H1 (cell line): Measurements from ENCODE around the gene COMMD6. TPM values are rescaled to one million over a fixed set of nuclear protein-coding genes. Genes with fewer than 3 reads are reported as not detected.
A peak's percentile ranks its signal among the peaks of the same experiment; 100 is the strongest.

Experiments
- CTCF ChIA-PET: fragments of 300-600 bp; sonication (Branson Sonifier 250); formaldehyde crosslinking; loops from one replicate; lab custom pipeline; 2021; ENCODE audit not compliant: partially characterized antibody; lab: Charles Lee
- POLR2A ChIA-PET: fragments of 300-600 bp; sonication (Branson Sonifier 250); formaldehyde crosslinking; loops from one replicate; lab custom pipeline; 2021; ENCODE audit warnings: inconsistent platforms; ENCODE audit not compliant: partially characterized antibody; lab: Charles Lee
- DNase-seq, 2 experiments: peaks; one replicate each; pipeline versions ENCODE4 v3.0.0 to v3.0.0-alpha.2; 2010 to 2022; ENCODE audit warnings: low spot score in 2 of 2, low read depth in 1 of 2, mixed read lengths in 1 of 2
- FAIRE-seq: peaks from 2 replicates; lab custom pipeline; 2011; peaks lifted over from hg19 to GRCh38; lab: Jason Lieb, UNC
- H2AFZ ChIP-seq: 2 replicates; pipeline ENCODE4 v1.8.1; 2012; ENCODE audit warnings: low read length, inconsistent platforms
- H2AK5ac ChIP-seq: 2 replicates; pipeline ENCODE4 v1.6.1; 2013; ENCODE audit warnings: low read depth, low read length
- H2BK120ac ChIP-seq: replicated peaks from 2 replicates; pipeline ENCODE3; 2013; ENCODE audit warnings: low read depth, low read length, inconsistent platforms
- H2BK12ac ChIP-seq: 2 replicates; pipeline ENCODE4 v1.6.1; 2013; ENCODE audit warnings: low read depth, low read length
- H2BK15ac ChIP-seq: 2 replicates; pipeline ENCODE4 v1.6.1; 2013; ENCODE audit warnings: low read length
- H2BK20ac ChIP-seq: 2 replicates; pipeline ENCODE4 v1.6.1; 2013; ENCODE audit warnings: low read length
- H2BK5ac ChIP-seq: 2 replicates; pipeline ENCODE4 v1.6.1; 2013; ENCODE audit warnings: low read depth, low read length
- H3K14ac ChIP-seq: 2 replicates; pipeline ENCODE4 v1.6.1; 2013; ENCODE audit warnings: inconsistent platforms; ENCODE audit not compliant: insufficient read length
- H3K18ac ChIP-seq: 2 replicates; pipeline ENCODE4 v1.6.1; 2013; ENCODE audit warnings: low read length; ENCODE audit errors: extremely low read depth
- H3K23ac ChIP-seq: 2 replicates; pipeline ENCODE4 v1.6.1; 2013; ENCODE audit warnings: inconsistent platforms; ENCODE audit not compliant: insufficient read length
- H3K23me2 ChIP-seq: 2 replicates; pipeline ENCODE4 v1.6.1; 2013; ENCODE audit warnings: low read depth, low read length
- H3K27ac ChIP-seq: 2 replicates; pipeline ENCODE4 v1.6.1; 2011; ENCODE audit warnings: low read depth, low read length, inconsistent platforms
- H3K27me3 ChIP-seq, 4 experiments: replicated peaks in 1 of 4; 1 replicate in 1 of 4; 2 replicates in 3 of 4; pipeline versions ENCODE4 v1.6.1 to v1.8.1; 2011 to 2013; ENCODE audit warnings: low read length in 3 of 4, mild to moderate bottlenecking in 3 of 4, inconsistent platforms in 2 of 4, mixed read lengths in 2 of 4, moderate library complexity in 1 of 4; ENCODE audit not compliant: control insufficient read depth in 3 of 4, insufficient read depth in 3 of 4; ENCODE audit errors: extremely low read depth in 1 of 4
- H3K36me3 ChIP-seq, 4 experiments: 2 replicates each; pipeline versions ENCODE4 v1.6.1 to v1.8.1; 2011 to 2013; ENCODE audit warnings: mild to moderate bottlenecking in 4 of 4, low read length in 3 of 4, moderate library complexity in 2 of 4, control low read depth in 1 of 4, inconsistent platforms in 1 of 4; ENCODE audit not compliant: insufficient read depth in 4 of 4, control insufficient read depth in 2 of 4
- H3K4ac ChIP-seq: replicated peaks from 2 replicates; pipeline ENCODE3; 2013; ENCODE audit warnings: low read length, low read depth, mixed read lengths, inconsistent platforms; ENCODE audit not compliant: insufficient read length
- H3K4me1 ChIP-seq, 4 experiments: replicated peaks in 1 of 4; 1 replicate in 1 of 4; 2 replicates in 3 of 4; pipeline versions ENCODE4 v1.6.1 to v1.8.1; 2011 to 2013; ENCODE audit warnings: low read length in 3 of 4, inconsistent platforms in 2 of 4, mixed read lengths in 1 of 4; ENCODE audit not compliant: insufficient read depth in 4 of 4, control insufficient read depth in 3 of 4
- H3K4me2 ChIP-seq, 2 experiments: 2 replicates each; pipeline versions ENCODE4 v1.6.1 to v1.8.1; 2011 to 2013; ENCODE audit warnings: low read depth in 2 of 2, low read length in 2 of 2, control low read depth in 1 of 2, inconsistent platforms in 1 of 2, mild to moderate bottlenecking in 1 of 2; ENCODE audit not compliant: insufficient read depth in 1 of 2
- H3K4me3 ChIP-seq, 4 experiments: fragments of 200-600, 300-600 bp in 1 of 4; sonication (generic), shearing (Covaris generic), sonication (Bioruptor Twin) in 1 of 4; 2 replicates each; pipeline versions ENCODE4 v1.5.1 to v1.8.1; 2011 to 2016; ENCODE audit warnings: low read length in 4 of 4, low read depth in 3 of 4, control low read depth in 2 of 4, inconsistent platforms in 2 of 4, mild to moderate bottlenecking in 2 of 4, mixed read lengths in 1 of 4, moderate library complexity in 1 of 4; ENCODE audit not compliant: insufficient read depth in 2 of 4; ENCODE audit errors: extremely low read depth in 1 of 4
- H3K56ac ChIP-seq: replicated peaks from 2 replicates; pipeline ENCODE3; 2013; ENCODE audit warnings: low read depth, mild to moderate bottlenecking, mixed read lengths, low read length, inconsistent platforms; ENCODE audit not compliant: insufficient read length
- H3K79me1 ChIP-seq: 2 replicates; pipeline ENCODE4 v1.6.1; 2013; ENCODE audit warnings: low read depth, low read length, control low read depth
- H3K79me2 ChIP-seq, 2 experiments: 2 replicates each; pipeline versions ENCODE4 v1.6.1 to v1.8.1; 2012 to 2013; ENCODE audit warnings: low read length in 2 of 2, mild to moderate bottlenecking in 2 of 2, inconsistent platforms in 1 of 2; ENCODE audit not compliant: insufficient read depth in 2 of 2, control insufficient read depth in 1 of 2
- H3K9ac ChIP-seq, 4 experiments: replicated peaks in 1 of 4; 1 replicate in 1 of 4; 2 replicates in 3 of 4; pipeline versions ENCODE4 v1.6.1 to v1.8.1; 2011 to 2013; ENCODE audit warnings: low read depth in 3 of 4, low read length in 3 of 4, control low read depth in 2 of 4, mild to moderate bottlenecking in 2 of 4, moderate library complexity in 2 of 4, inconsistent platforms in 1 of 4; ENCODE audit errors: extremely low read depth in 1 of 4
- H3K9me3 ChIP-seq, 2 experiments: 2 replicates each; pipeline versions ENCODE4 v1.6.1 to v1.8.1; 2012 to 2013; ENCODE audit warnings: mild to moderate bottlenecking in 2 of 2, moderate library complexity in 2 of 2, control low read depth in 1 of 2, inconsistent platforms in 1 of 2, low read depth in 1 of 2, low read length in 1 of 2, mixed read lengths in 1 of 2; ENCODE audit not compliant: insufficient read depth in 2 of 2
- H4K20me1 ChIP-seq, 2 experiments: replicated peaks in 1 of 2; 2 replicates each; pipeline versions ENCODE3 to v1.8.1; 2011 to 2013; ENCODE audit warnings: inconsistent platforms in 2 of 2, low read length in 2 of 2, mild to moderate bottlenecking in 1 of 2; ENCODE audit not compliant: insufficient read depth in 2 of 2, control insufficient read depth in 1 of 2
- H4K5ac ChIP-seq: 2 replicates; pipeline ENCODE4 v1.6.1; 2013; ENCODE audit warnings: low read length, low read depth, mixed read lengths, inconsistent platforms; ENCODE audit not compliant: insufficient read length
- H4K8ac ChIP-seq: 2 replicates; pipeline ENCODE4 v1.8.0; 2013; ENCODE audit warnings: mild to moderate bottlenecking, moderate library complexity, low read length, inconsistent platforms; ENCODE audit not compliant: insufficient read depth; ENCODE audit errors: extremely low read depth
- H4K91ac ChIP-seq: replicated peaks from 2 replicates; pipeline ENCODE3; 2013; ENCODE audit warnings: low read length, mixed read lengths, inconsistent platforms; ENCODE audit not compliant: insufficient read length
- MAFK ChIP-seq: IDR thresholded peaks from 2 replicates; pipeline ENCODE4 v1.6.1; 2012; ENCODE audit warnings: low read depth, mild to moderate bottlenecking, improper control_type of control experiment, low read length
- NANOG ChIP-seq: IDR thresholded peaks from 2 replicates; pipeline ENCODE4 v1.6.1; 2011; ENCODE audit warnings: low read length, low read depth, mild to moderate bottlenecking, inconsistent platforms; ENCODE audit not compliant: insufficient read depth, poor library complexity, severe bottlenecking
- PHF8 ChIP-seq: fragments of 200-600 bp; sonication (generic); conservative IDR thresholded peaks from 2 replicates; pipeline ENCODE4 v1.7.1; 2012; ENCODE audit warnings: low read depth, mild to moderate bottlenecking, inconsistent platforms, low read length, moderate library complexity
- POLR2A ChIP-seq, 2 experiments: IDR thresholded peaks; 1 replicate in 1 of 2; 2 replicates in 1 of 2; pipeline ENCODE4 v1.6.1; 2011; ENCODE audit warnings: low read depth in 2 of 2, low read length in 2 of 2, mild to moderate bottlenecking in 2 of 2; ENCODE audit errors: control extremely low read depth in 1 of 2
- RAD21 ChIP-seq, 2 experiments: IDR thresholded peaks in 1 of 2; conservative IDR thresholded peaks in 1 of 2; 2 replicates each; pipeline ENCODE4 v1.6.1; 2011; ENCODE audit warnings: low read depth in 2 of 2, low read length in 2 of 2, improper control_type of control experiment in 1 of 2, inconsistent platforms in 1 of 2, mild to moderate bottlenecking in 1 of 2, moderate library complexity in 1 of 2
- RXRA ChIP-seq: IDR thresholded peaks from 2 replicates; pipeline ENCODE4 v1.6.1; 2011; ENCODE audit warnings: low read depth, mild to moderate bottlenecking, low read length, moderate library complexity; ENCODE audit not compliant: insufficient read depth
- SIN3A ChIP-seq, 2 experiments: IDR thresholded peaks in 1 of 2; conservative IDR thresholded peaks in 1 of 2; 2 replicates each; pipeline ENCODE4 v1.6.1; 2011 to 2012; ENCODE audit warnings: low read length in 2 of 2, improper control_type of control experiment in 1 of 2, low read depth in 1 of 2, mild to moderate bottlenecking in 1 of 2
- SP4 ChIP-seq: IDR thresholded peaks from 2 replicates; pipeline ENCODE4 v1.6.1; 2012; ENCODE audit warnings: low read length, inconsistent platforms
- YY1 ChIP-seq: IDR thresholded peaks from 2 replicates; pipeline ENCODE4 v1.6.1; 2011; ENCODE audit warnings: low read depth, mild to moderate bottlenecking, low read length
- ZNF274 ChIP-seq: IDR thresholded peaks from 2 replicates; pipeline ENCODE4 v1.7.0; 2012; ENCODE audit warnings: low read length, borderline replicate concordance; ENCODE audit errors: extremely low read depth
- WGBS, 2 experiments: shearing (Covaris generic) in 1 of 2; methylation state at CpG; one replicate each; pipeline versions ENCODE4 v1.1.6 to v1.1.7; 2013 to 2015; ENCODE audit warnings: low lambda C conversion rate in 2 of 2, mixed read lengths in 2 of 2, inconsistent platforms in 1 of 2, low coverage in 1 of 2, missing lambda C conversion rate in 1 of 2; ENCODE audit not compliant: insufficient replicate concordance in 2 of 2, insufficient coverage in 1 of 2, insufficient read length in 1 of 2; ENCODE audit errors: extremely low coverage in 1 of 2, missing lambda C conversion rate in 1 of 2; 5-methylcytosine and 5-hydroxymethylcytosine counted together
- polyA plus RNA-seq, 7 experiments: library from polyadenylated mRNA; depleted of rRNA in 3 of 7; stranded (reverse) in 5 of 7; unstranded in 2 of 7; fragments of >200 nt in 5 of 7; fragments of 200-250 nt in 2 of 7; gene quantifications; 1 replicate in 5 of 7; 2 replicates in 1 of 7; 4 replicates in 1 of 7; pipeline versions ENCODE4 v1.2.1 to v1.2.3, GENCODE V29; 2011 to 2013; ENCODE audit warnings: missing spikeins in 2 of 7, mixed read lengths in 2 of 7
- total RNA-seq: library from RNA; stranded (reverse); fragmentation: NEBNext Ultra II Directional; extraction: Animal tissue kit (Norgen Biotek cat#: 25700); gene quantifications from 2 replicates; pipeline ENCODE4 v1.2.1, GENCODE V29; 2021

Gene COMMD6
- total and polyA plus RNA-seq, 2 of the 8 experiments (the other 6 are each of a cell fraction or from before 2014, with no cell fraction given) = 53.2 to 122 TPM

DNA sequence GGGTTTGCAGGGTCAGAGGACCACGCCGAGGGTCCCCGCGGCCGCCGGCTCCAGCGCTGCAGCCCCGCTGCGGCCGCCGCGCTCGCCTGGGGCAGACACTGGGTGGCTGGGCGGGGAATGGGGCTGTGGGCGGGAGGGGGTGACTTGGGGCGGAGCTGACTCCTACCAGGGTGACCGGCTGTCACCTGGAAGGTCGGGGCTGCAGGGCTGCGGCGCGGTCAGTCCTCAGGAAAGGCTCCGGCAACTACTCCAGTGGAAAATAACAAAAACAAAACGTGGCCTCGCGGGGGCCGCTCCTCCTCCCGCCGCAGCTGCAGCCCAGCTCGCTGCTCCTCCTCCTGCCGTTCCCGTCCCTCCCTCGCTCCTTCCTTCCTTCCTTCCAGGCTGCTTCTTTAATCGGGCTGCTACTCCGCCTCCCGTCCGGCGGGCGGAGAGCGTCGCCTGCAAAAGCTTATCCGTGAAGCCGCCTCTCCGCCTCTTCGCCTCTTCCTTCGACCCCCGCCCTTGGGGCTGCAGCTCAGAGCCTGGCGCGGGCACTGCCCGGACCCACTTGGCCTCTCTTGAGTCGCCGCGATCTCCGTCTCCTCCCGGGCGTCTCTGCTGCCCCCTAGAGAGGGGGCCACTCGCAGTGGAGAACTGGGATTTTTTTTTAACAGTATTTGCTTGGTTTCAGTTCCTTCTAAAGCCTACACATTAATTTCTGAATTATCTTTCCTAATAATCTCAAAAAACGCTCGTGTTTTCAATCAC, 55.4 kb downstream of the COMMD6 start, which contains the start of gene TBC1D4:
TBC1D4 (minus strand) TSS at position 100 of the 750 bp plus-strand sequence. CDS start 402 bp downstream, outside the sequence.
- Histone ChIP-seq H4K20me1 (peaks cover 2 to 6% of the 10 kb centered on the region in 2 experiments), H3K79me2 (peaks cover 0 to 33% of the 10 kb centered on the region in 2 experiments; a peak in 3 of 4 replicates), H4K8ac (peak within 1 kb of the TSS; percentile 89), H3K56ac (peak within 1 kb of the TSS; percentile 54), H2BK20ac (no peak within 1 kb of the TSS), H3K9ac (peak within 1 kb of the TSS; percentile 54 to 78 (median 64)), H3K79me1 (no peaks in the 10 kb centered on the region), H3K36me3 (peaks cover 0 to 2% (median 0%) of the 10 kb centered on the region in 4 experiments; a peak in 1 of 8 replicates), H3K4me1 (peaks cover 0 to 7% (median 1%) of the 10 kb centered on the region in 4 experiments; a peak in 2 of 7 replicates), H2BK5ac (no peak within 1 kb of the TSS; the same call in 1 of the 2 replicates), H3K4me2 (peak within 1 kb of the TSS; percentile 88 to 89), H3K14ac (no peak within 1 kb of the TSS), H3K4ac (no peak within 1 kb of the TSS), H2BK15ac (no peak within 1 kb of the TSS), H3K27me3 (no peaks in the 10 kb centered on the region), H3K23ac (no peak within 1 kb of the TSS), H4K91ac (peak within 1 kb of the TSS; percentile 76), H2AFZ (peak within 1 kb of the TSS; percentile 68; the same call in 1 of the 2 replicates), H2AK5ac (no peak within 1 kb of the TSS), H3K4me3 (peak within 1 kb of the TSS; percentile 75 to 90 (median 83)), H4K5ac (no peak within 1 kb of the TSS), H3K27ac (no peak within 1 kb of the TSS), H2BK120ac (no peak within 1 kb of the TSS), H3K18ac (peak within 1 kb of the TSS; percentile 49), H3K9me3 (no peaks in the 10 kb centered on the region), H3K23me2 (peaks cover 7% of the 10 kb centered on the region), H2BK12ac (0 out of 2 replicates have a peak within 1 kb of the TSS, but pooled peaks have one; percentile 23)
- CTCF ChIA-PET = interaction anchor here (0.7 to 3.8 kb wide), 32 partner anchors 8 to 1165 kb away, joined by 3 to 46 read pairs (median 5); no protein-coding TSS in a partner anchor
- POLR2A ChIA-PET = interaction anchor here (0.8 to 2.1 kb wide), 9 partner anchors 8 to 1824 kb away, joined by 3 to 6 read pairs (median 3); partner anchors contain the start of gene COMMD6
- whole genome bisulfite sequencing, 2 experiments = 1 to 100% methylated on average over 2 to 48 of the region's 58 CpGs
- DNase-seq (peak in 1 of 2 experiments; percentile 88), FAIRE-seq (no peak)
- no peak for TF ChIP-seq NANOG
- TF ChIP-seq RAD21 (IDR thresholded peaks at IDR 0.05 in 1 of 2, conservative IDR thresholded peaks at IDR 0.05 in 1 of 2; ENCODE audit: low read depth in 2 of 2, low read length in 2 of 2) = peak; percentile 54 to 68
- TF ChIP-seq ZNF274 = no peak
- TF ChIP-seq MAFK = no peak
- TF ChIP-seq PHF8 = no peak
- TF ChIP-seq SIN3A (conservative IDR thresholded peaks at IDR 0.05 in 1 of 2, IDR thresholded peaks at IDR 0.05 in 1 of 2; ENCODE audit: low read depth in 1 of 2, low read length in 2 of 2) = 0 out of 4 replicates have a peak, but pooled peaks of 1 of the 2 experiments have one; percentile 27
- no peak for TF ChIP-seq RXRA
- TF ChIP-seq POLR2A (IDR thresholded peaks at IDR 0.05; ENCODE audit: control extremely low read depth in 1 of 2, low read depth in 2 of 2, low read length in 2 of 2) = peak; percentile 39 to 68
- peak; percentile 71; the same call in 1 of the 2 replicates for TF ChIP-seq YY1
- TF ChIP-seq SP4 = peak; percentile 31; the same call in 1 of the 2 replicates
